Embryonic facial prominence (tissue), 1 donor: ENCODE measurements around the gene FYN.
"Not testable (repeated sequence)": the region's sequence is repeated elsewhere in the genome, so short reads cannot be mapped to it uniquely, and the experiment has no call there.

Experiments used
- DNase-seq: peaks from one replicate; pipeline ENCODE4 v3.0.0-alpha.2; 2016; ENCODE audit errors: extremely low spot score

Gene FYN

GRCh38 chr6:111661541-111662061 lies 211.7 kb downstream of the FYN start:
- DNase-seq, result no peak

GRCh38 chr6:111660531-111660930 lies 212.7 kb downstream of the FYN start:
- no peak for DNase-seq

DNA sequence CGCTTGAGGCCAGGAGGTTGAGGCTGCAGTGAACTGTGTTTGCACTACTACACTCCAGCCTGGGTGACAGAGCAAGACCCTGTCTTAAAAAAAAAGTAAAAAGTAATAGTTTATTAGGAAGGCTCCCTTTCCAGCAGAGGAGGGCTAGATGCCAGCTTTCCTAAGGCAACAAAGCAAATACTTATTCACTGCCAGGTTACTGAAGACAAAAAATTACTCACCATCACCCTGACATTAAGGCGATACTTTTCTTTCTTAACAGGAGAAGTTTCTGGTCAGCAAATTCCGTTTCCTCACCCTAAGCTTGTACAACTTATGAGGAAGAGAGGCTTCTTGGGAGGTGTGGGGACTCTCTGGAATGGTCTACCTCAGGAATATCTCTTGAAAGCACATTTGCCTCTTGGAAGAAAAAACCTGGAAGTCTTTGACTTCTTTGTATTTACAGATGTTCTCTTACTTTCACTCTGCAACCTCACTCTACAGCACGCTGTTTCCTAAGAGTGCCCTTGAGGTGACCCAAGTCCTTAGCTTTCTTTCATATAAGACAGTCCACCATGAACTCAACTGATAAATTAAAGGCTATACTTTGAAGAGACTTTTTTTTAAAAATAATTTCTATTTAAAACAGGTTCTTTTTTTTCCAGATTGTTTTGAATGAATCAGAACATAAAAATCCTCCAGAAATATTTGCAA lies 214.6 kb downstream of the FYN start:
- DNase-seq, result no peak

GRCh38 chr6:111657146-111657545 lies 216.1 kb downstream of the FYN start:
- DNase-seq, result no peak

- no peak for DNase-seq
These were observed 219.3 kb downstream of the FYN start for GRCh38 chr6:111653979-111654378.

GRCh38 chr6:111653434-111653833 lies 219.8 kb downstream of the FYN start:
- DNase-seq, result no peak

GRCh38 chr6:111652156-111652555 lies 221.1 kb downstream of the FYN start:
- no peak for DNase-seq

DNA sequence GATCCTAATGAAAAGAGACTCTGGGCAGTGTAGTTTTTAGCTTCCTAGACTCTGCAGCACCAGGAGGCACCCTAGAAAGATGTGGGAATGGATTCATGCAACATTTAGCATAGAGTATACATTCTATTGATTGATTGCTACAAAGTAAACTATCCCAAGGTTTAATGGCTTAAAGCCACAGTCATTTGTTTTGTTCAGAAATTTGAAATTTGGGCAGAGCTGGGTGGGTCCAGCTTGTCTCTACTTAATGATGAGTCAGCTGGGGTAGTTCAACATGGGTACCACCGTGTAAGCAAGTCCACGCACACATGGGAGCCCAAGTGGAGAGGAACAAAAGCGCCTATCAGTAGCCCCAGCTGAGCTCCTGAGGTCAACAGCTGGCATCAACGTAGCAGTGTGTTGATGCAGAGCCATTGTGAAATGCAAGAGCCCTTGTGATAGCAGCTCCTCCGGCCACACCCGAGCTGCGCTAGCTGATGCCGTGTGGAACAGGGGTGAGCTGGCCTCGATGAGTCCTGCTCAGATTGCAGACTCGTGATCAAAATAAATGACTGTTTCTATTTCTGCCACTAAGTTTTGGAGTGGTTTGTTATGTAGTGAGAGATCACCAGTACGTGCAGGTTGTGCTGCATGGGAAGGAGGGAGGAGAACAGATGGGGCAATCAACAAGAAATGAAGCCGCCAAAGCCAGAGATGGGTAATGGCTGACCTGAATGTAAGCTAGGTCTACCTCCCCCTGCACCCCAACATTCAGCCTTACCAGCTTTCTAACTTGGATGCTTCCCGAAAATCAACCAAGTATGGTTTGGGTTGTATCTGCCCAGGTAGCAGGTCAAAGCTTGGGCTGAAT lies 221.8 kb downstream of the FYN start:
- no peak for DNase-seq

DNA sequence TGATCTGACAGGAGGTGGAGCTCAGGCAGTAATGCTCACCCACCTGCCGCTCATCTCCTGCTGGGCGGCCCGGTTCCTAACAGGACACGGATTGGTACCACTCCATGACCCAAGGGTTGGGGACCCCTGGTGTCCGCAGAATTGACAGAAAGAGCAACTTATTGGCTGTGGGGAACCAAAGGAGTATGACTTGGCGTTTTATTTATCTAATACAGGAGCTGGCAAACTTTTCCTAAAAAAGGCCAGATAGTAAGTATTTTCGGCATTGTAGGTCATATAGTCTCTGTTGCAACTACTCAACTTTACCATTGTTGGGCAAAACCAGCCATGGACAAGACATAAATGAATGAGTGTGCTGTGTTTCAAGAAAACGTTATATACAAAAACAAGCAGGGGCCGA lies 223.2 kb downstream of the FYN start:
- no peak for DNase-seq

DNA sequence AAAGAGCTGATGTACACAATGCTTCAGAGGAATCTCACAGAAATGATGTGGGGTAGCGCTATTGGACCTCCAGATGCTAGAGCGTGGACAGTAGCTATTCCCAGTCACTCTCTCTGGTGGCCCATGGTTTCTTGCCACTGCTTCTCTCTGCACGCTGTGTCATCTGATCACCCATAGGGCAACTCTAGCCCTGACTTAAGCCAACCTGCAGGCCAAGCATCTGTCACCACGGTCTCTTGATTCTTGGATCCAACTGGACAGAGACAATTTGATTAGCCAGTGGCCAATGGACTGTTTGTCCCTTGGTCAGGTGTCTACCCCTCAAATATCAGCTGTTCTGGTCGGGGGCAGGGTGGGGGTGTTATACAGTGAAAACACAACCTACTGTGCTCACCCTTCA lies 225.2 kb downstream of the FYN start:
- no peak for DNase-seq

GRCh38 chr6:111646942-111647341 lies 226.3 kb downstream of the FYN start:
- DNase-seq, result no peak

- no peak for DNase-seq
These were observed 227.2 kb downstream of the FYN start for GRCh38 chr6:111646034-111646433.

- no peak for DNase-seq
These were observed 228.3 kb downstream of the FYN start for GRCh38 chr6:111644893-111645430.

GRCh38 chr6:111642463-111643158 lies 230.6 kb downstream of the FYN start:
- no peak for DNase-seq

DNA sequence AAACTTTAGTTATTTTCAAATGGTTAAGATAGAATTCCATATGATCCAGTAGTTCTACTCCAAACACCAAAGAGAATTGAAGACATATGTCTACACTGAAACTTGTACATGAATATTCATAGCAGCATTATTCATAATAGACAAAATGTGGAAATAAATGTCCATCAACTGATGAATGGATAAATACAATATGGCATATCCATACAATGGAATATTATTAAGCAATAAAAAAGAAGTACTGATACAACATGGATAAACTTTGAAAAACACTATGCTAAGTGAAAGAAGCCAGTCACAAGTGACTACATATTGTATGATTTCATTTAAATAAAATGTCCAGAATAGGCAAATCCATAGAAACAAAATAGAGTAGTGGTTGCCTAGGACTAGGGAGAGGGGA lies 234.0 kb downstream of the FYN start:
- DNase-seq, result no peak

- DNase-seq, result not testable (repeated sequence)
These were observed 238.3 kb downstream of the FYN start for GRCh38 chr6:111634981-111635380.

GRCh38 chr6:111633822-111634221 lies 239.4 kb downstream of the FYN start:
- DNase-seq, result no peak

GRCh38 chr6:111632468-111633247 lies 240.6 kb downstream of the FYN start:
- DNase-seq, result no peak

- DNase-seq, result no peak
These were observed 241.3 kb downstream of the FYN start for GRCh38 chr6:111631903-111632460.

- no peak for DNase-seq
These were observed 242.2 kb downstream of the FYN start for GRCh38 chr6:111631018-111631417.
